Activated effector memory CD4-positive, alpha-beta T cell treated with anti-CD3 and anti-CD28 coated beads, Interleukin-2, amount 50 U/mL, for 16 hours (primary cell): Measurements from ENCODE around the gene ZSCAN5B.
"Not testable (repeated sequence)": the region's sequence is repeated elsewhere in the genome, so short reads cannot be mapped to it uniquely, and the experiment has no call there.

Source experiments
- DNase-seq: peaks from one replicate; pipeline ENCODE4 v3.0.0-alpha.2; 2020

The ZSCAN5B gene

DNA sequence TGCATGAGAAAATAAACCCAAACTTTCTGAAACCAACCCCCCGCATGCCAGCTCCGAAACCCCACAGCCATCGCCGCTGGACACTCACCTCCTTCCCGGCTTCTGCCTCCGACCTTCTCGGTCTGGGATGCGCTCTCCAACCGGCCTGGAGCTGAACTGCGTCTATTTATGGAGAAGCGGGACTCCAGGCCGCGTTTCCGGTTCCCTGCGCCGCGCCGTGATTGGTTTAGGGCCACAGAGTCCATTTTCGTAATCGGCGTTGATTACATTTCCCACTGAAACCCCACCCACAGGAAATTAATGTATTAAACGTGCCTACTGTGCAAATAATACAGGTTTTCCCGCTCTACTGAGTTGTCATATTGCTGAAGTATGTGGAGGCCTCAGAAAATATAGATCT, at the start of gene ZSCAN5B:
TSS of gene ZSCAN5B (minus strand) at position 138 of the 400 bp plus-strand sequence. CDS start 4,731 bp downstream, outside the sequence.
- not testable (repeated sequence) for DNase-seq

DNA sequence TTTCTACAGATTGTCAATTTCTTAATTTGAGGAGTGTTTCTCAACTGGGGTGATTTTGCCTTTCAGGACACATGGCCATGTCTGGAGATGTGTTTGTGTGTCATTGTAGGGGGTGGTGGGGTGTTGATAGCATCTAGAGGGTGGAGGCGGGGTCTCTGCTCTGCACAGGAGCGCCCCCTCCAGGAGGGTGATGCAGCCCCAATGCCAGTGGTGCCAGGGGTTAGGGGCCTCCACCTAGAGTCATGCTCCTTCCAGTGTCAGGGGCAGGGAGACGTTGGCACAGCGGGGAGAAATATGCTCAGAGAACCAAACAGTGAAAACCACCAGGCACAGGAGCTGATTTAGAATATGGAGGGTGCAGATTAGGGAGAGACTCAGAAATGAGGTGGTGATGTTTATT, 48.2 kb upstream of the ZSCAN5B start:
- not testable (repeated sequence) for DNase-seq

DNA sequence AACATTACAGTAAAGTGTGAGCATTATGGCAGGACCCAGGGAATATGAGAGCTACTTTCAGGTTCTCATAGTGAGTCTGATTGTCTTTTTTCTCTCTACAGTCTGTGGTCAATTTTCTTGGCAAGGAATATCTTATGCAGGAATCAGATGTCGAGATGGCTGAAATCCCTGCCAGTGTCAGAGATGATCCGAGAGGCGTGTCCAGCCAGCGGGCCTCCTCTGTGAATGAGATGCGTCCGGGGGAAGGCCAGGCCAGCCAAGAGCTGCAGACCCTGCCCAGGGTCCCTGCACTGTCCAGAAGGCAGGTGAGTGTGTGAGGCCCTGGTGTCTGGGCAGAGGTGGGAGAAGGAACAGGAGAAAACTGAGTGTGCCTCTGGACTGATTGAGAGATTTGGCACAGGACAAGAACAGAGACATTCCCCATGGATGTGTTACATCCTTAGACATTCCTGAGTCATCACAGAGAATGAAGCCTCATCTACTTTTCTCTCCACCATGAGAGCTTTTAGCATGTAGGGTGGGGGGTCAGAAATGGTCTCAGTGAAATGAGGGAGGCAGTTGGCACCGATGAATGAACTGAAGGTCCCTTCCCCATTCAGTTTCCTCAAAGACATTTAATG, 47.6 kb upstream of the ZSCAN5B start:
- no peak for DNase-seq

DNA sequence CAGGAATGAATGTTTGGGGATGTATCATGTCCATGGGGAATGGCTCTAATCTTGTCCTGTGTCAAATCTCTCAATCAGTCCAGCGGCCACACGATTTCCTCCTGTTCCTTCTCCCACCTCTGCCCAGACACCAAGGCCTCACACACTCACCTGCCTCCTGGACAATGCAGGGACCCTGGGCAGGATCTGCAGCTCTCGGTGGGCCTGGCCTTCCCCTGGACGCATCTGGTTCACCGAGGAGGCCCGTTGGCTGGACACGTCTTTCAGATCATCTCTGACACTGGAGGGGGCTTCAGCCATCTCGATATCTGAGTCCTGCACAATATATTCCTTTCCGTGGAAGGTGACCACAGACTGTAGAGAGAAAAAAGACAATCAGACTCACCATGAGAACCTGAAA, 25.9 kb upstream of the ZSCAN5B start:
- DNase-seq, result no peak

DNA sequence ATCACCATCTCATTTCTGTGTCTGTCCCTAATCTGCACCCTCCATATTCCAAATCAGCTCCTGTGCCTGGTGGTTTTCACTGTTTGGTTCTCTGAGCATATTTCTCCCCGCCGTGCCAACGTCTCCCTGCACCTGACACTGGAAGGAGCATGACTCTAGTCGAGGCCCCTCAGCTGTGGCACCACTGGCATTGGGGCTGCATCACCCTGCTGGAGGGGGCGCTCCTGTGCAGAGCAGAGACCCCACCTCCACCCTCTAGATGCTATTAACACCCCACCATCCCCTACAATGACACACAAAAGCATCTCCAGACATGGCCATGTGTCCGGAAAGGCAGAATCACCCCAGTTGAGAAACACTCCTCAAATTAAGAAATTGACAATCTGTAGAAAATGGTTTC, 25.3 kb upstream of the ZSCAN5B start:
- no peak for DNase-seq

- DNase-seq, result no peak
Measured at GRCh38 chr19:56221851-56222250, 24.3 kb upstream of the ZSCAN5B start.

DNA sequence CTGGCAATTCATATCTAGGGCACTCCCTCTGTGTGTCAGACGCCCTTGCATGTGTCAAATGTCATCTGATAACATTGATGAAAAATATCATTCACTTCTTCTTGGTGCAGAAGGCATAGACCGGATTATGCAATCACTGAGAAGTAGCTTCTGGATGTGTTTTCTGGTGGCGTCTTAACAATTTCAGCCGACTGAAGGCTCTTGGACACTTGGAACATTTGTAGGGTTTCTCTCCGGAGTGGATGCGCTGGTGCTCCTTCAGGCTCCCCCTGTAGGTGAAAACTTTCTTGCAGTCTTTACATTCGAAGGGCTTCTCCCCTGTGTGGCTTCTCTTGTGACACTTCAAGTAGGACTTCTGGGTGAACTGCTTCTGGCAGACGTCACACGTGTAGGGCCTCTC, 23.9 kb upstream of the ZSCAN5B start:
- not testable (repeated sequence) for DNase-seq

DNA sequence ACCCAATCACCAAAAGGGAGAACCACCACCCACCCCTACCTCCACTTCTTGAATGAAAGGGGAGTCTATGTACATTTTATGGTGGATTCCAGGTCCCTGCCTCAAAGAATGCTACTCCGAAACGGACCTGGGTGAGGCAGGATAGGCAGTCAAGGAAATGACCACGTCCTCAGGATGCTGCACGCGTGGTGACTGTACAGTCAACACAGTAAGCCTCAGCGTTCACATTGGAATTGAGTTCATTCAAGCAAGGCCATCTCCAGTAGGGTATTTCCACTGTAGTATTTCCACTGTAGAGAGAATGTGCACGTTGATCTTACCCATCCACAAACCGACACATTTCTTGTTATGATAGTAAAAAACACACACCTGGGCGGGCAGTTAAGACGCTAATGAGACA, 21.4 kb upstream of the ZSCAN5B start:
- no peak for DNase-seq

DNA sequence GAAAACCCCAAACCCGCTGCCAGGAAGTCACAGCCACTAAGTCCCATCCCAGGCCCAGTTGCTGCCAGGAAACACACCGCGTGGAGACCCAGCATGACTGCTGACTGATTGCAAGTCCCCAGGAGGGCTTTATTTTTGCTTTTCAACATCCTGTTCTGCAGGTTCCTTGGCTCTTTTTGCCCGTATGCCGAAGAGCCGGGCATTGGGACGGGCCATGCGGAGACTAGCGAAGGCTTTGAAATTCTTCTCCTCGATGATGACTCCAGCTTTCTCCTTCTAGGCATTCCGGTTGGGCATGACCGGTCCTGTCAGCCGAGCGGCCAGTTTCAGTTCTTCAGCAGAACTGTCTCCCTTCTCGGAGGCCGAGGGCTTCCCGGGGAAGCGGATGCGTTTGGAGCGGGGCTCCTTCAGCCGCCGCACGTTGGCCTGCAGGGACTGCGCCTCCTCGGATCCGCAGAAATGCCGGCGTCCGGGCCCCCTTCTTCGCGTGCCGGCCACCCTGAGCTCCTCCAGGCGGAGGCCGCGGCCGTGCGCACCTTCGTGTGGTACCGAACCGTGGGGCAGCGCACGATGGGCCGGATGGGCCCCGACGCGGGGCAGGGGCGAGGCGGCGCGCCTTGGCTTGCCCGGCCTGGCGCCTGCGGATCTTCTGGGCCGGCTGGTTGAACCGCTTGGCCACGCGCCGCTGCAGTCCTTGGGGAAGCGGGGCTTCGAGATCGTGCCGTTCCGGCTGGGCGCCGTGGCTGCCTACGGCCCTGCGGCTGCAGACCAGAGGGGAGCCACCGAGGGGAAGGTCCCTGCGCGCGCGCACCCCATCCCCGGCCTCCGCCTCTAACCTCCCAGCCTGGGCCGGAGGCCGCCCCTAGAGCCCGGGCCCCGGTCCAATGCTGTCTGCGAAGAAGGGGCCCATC, 19.7 kb upstream of the ZSCAN5B start:
- no peak for DNase-seq

DNA sequence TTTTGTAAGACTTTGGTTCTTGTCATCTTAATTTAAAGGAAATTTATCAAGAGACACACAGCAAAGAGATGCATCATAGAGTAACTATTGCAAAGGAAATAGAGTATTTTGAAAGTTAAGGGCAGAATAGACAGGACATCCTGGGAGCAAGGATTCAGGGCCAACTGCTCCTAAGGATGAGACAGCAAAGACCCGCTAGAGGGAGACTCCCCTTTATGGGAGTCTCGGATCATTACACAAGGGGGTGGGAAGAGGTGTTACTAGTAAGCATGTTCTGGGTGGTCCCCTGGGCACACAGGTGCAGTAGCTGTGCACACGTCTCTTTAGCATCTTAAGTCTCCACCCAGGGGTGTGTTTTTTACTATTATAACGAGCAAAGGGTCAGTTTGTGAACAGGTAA, 14.1 kb upstream of the ZSCAN5B start:
- DNase-seq, result no peak

DNA sequence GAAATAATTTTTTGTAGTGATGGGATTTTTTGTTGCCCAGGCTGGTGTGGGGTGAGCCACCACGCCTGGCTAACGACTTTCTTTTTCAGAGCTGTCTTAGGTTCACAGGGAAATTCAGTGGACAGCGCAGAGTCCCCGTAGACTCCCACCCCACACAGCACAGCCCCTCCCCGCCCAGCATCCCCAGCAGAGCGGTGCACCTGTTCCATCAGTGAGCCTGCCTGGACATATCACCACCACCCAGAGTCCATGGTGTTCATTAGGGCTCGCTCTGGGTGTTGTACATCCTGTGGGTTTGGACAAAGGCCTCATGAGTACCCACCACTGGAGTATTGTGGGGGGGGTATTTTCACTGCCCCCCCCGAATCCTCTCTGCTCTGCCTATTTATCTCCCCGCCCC, 12.5 kb upstream of the ZSCAN5B start:
- not testable (repeated sequence) for DNase-seq

DNA sequence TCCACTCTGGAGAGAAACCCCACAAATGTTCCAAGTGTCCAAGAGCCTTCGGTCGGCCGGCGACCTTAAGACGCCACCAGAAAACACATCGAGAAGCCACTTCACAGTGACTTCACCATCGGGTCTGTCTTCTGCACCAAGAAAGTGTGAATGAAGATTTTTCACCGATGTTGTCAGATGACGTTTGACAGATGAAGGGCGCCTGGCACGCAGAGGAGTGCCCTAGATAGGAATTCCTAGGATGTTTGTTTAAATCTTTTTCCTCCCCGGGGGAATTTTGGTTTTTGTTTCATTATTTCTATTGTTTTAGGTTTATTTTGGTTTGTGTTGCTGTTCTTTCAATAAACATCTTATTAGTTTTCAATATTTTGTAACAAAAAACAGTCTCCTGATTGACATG, 11.5 kb upstream of the ZSCAN5B start:
- DNase-seq, result no peak

DNA sequence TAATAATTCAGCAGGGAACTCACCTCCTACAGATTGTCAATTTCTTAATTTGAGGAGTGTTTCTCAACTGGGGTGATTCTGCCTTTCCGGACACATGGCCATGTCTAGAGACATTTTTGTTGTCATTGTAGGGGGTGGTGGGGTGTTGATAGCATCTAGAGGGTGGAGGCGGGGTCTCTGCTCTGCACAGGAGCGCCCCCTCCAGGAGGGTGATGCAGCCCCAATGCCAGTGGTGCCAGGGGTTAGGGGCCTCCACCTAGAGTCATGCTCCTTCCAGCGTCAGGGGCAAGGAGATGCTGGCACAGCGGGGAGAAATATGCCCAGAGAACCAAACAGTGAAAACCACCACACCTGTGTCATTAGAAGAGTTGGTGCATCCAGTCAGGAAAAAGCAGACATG, 10.0 kb upstream of the ZSCAN5B start:
- DNase-seq, result not testable (repeated sequence)

DNA sequence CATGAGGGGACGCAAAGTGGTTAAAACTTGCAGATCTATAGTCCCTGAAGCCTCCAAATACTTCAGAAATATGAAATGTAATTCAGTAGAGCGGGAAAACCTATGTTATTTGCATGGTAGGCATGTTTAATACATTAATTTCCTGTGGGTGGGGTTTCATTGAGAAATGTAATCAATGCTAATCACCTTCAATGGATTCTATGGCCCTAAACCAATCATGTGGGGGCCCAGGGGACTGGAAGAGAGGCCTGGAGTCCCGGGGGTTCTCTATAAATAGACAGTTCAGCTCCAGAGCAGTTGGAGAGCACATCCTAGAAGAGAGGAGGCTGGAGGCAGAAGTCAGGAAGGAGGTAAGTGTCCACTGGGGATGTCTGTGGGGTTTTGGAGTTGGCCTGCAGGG, 4.4 kb upstream of the ZSCAN5B start, which contains the start of gene ZSCAN5C:
TSS of gene ZSCAN5C (plus strand) at position 301 of the 400 bp plus-strand sequence. CDS start 3,641 bp downstream, outside the sequence.
- DNase-seq, result no peak

DNA sequence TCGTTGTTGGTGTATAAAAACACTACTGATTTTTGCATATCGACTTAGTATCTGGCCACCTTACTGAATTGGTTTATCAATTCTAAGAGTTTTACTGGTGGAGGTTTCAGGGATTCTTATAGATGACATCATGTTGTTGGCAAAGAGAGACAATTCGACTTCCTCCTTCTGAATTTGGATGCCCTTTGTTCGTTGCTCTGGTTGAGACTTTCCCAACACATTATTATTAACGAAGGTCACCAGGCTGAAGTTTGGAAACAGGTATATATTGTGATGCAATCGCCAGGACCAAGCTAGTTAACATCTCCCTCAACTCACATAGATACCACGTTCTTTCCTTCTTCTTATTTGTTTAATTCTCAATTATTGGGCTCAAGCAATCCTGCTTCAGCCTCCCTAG, 2.1 kb upstream of the ZSCAN5B start:
- DNase-seq, result no peak

GRCh38 chr19:56193981-56194640, 3.5 kb downstream of the ZSCAN5B start:
- DNase-seq, result no peak

DNA sequence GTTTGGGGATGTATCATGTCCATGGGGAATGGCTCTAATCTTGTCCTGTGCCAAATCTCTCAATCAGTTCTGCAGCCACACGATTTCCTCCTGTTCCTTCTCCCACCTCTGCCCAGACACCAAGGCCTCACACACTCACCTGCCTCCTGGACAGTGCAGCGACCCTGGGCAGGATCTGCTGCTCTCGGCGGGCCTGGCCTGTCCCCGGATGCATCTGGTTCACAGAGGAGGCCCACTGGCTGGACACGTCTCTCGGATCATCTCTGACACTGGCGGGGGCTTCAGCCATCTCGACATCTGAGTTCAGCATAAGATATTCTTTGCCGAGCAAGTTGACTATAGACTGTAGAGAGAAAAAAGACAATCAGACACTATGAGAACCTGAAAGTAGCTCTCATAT, 5.9 kb downstream of the ZSCAN5B start:
- DNase-seq, result no peak

GRCh38 chr19:56191115-56191514, 6.5 kb downstream of the ZSCAN5B start:
- no peak for DNase-seq

DNA sequence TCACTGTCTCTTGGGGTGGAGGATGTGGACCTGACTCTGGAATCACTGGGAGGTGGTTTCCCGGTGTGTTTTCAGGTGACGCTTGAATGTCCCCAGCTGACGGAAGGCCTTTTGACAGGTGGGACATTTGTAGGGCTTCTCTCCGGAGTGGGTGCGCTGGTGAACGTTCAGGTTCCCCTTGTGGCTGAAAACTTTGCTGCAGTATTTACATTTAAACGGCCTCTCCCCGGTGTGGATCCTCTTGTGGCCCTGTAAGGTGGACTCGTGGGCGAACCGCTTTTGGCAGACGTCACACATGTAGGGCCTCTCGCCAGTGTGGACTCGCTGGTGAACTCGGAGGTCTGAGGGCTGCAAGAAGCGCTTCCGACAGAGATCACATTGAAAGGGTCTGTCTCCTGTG, 7.8 kb downstream of the ZSCAN5B start:
- no peak for DNase-seq

DNA sequence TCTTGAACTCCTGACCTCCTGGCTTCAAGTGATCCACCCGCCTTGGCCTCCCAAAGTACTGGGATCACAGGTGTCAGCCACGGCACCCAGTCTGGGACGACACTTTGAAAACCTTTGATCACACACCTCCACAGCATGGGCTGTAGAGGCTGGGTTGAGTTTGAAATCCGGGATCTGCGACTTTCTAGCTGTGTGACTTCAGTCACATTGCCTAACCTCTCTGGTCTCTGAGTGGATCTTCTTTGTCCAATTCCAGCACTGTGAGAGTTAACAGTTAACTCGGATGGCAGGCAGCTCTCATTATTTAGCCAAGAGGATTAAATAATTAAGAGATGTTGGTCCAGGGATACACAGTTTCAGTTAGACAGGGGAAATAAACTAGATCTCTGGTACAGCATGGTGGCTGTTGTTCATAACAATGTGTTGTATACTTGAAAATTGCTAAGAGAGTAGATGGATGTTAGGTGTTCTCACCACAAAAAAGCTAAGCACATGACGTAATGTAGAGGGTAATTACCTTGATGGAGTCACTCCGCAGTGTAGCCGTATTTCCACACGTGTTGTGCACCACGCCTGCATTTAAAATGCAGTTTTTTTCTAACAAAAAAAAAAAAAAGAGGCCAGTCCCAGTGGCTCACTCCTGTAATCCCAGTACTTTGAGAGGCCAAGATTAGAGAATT, 19.9 kb downstream of the ZSCAN5B start:
- DNase-seq, result no peak

GRCh38 chr19:56176881-56177280, 20.7 kb downstream of the ZSCAN5B start:
- DNase-seq, result no peak

DNA sequence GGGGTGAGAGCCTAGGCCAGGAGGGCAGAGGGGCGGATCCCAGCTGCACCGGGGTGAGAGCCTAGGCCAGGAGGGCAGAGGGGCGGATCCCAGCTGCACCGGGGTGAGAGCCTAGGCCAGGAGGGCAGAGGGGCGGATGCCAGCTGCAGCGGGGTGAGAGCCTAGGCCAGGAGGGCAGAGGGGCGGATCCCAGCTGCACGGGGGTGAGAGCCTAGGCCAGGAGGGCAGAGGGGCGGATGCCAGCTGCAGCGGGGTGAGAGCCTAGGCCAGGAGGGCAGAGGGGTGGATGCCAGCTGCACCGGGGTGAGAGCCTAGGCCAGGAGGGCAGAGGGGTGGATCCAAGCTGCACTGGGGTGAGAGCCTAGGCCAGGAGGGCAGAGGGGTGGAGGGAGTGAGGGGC, 21.3 kb downstream of the ZSCAN5B start:
- not testable (repeated sequence) for DNase-seq

GRCh38 chr19:56175861-56176307, 21.7 kb downstream of the ZSCAN5B start, which contains the start of gene GALP:
Gene GALP (plus strand): TSS chr19:56176008. CDS start chr19:56177109, 1,101 bp downstream.
- not testable (repeated sequence) for DNase-seq
